Activated naive CD4-positive, alpha-beta T cell treated with anti-CD3 and anti-CD28 coated beads for 36 hours (primary cell): Measurements from ENCODE around the gene ASPA. TPM values are rescaled to one million over a fixed set of nuclear protein-coding genes. Genes with fewer than 3 reads are reported as not detected.

Experiments used
- CTCF ChIA-PET: fragments of 350-600 bp; sonication (Branson Sonifier 250); formaldehyde crosslinking; loops from one replicate; lab custom pipeline; 2021; ENCODE audit warnings: antibody characterized with exemption; lab: Charles Lee
- DNase-seq: peaks from one replicate; pipeline ENCODE4 v3.0.0-alpha.2; 2020
- H3K27ac Mint-ChIP-seq: one replicate; pipeline ENCODE4 v1.8.0; 2021; ENCODE audit warnings: mild to moderate bottlenecking, mixed read lengths
- H3K27me3 Mint-ChIP-seq: one replicate; pipeline ENCODE4 v1.8.0; 2021; ENCODE audit warnings: low read depth, mixed read lengths
- H3K36me3 Mint-ChIP-seq: one replicate; pipeline ENCODE4 v1.8.0; 2021; ENCODE audit warnings: low read depth, mixed read lengths
- H3K4me1 Mint-ChIP-seq: one replicate; pipeline ENCODE4 v1.8.0; 2021; ENCODE audit warnings: low read depth, mixed read lengths
- H3K4me3 Mint-ChIP-seq: one replicate; pipeline ENCODE4 v1.8.0; 2021; ENCODE audit warnings: mild to moderate bottlenecking, moderate library complexity, mixed read lengths
- H3K9me3 Mint-ChIP-seq: one replicate; pipeline ENCODE4 v1.8.0; 2021; ENCODE audit warnings: mixed read lengths
- intact Hi-C: fragments of 100-400 bp; cut with micrococcal nuclease; formaldehyde crosslinking; loops from one replicate; pipeline ENCODE4 v1.15.1; 2023
- total RNA-seq, 2 experiments: library from RNA; stranded (reverse); gene quantifications; one replicate each; pipeline ENCODE4 v1.2.3, GENCODE V29; 2021

Gene ASPA
- total RNA-seq, 2 experiments from 2014 or later: 0.29 TPM; not detected in 1

DNA sequence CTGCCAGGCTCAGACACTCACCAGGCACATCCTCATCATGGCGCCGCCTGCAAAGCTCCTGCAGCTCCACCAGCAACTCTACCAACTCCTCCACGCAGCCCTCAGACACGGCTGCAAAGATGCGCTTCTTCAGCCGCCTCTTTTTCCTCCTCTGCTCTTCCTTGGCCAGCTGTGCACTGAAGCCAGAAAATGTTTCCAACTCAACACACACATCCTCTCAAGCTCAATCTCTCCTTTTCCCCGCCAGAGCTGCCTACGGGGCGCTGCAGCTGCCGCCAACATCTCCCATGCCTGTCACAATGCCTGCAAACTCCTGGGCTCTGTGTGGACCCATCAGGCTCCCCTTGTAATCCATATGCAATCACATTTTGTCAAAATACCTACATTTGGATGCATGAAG is 67.7 kb downstream of the ASPA start:
- Mint-ChIP-seq H3K4me1 (no peaks in the 10 kb centered on the region), H3K4me3 (no peak overlapping the region), H3K27ac (no peak overlapping the region), H3K9me3 (no peaks in the 10 kb centered on the region), H3K27me3 (peaks cover 3% of the 10 kb centered on the region), H3K36me3 (no peaks in the 10 kb centered on the region)
- CTCF ChIA-PET: no interaction called here
- intact Hi-C loops: no loop called here
- no peak for DNase-seq

DNA sequence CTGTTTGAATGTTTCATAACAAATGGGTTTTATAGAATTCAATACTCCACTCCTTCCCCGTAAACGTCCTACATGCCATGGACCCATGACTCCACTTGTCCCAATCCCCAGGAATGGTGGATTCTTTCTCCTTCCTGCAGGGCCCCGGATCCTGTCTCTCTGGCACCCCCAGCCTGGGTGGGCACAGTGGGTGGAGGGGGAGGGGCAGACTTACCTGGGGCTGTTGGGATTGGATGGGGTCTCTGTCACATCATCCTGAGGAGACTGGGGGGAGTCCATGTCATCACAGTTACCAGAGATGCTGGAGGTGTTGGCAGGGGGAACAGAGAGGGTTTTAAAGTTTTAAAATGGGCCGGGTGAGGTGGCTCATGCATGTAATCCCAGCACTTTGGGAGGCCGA is 68.6 kb downstream of the ASPA start:
- H3K27me3 Mint-ChIP-seq: peaks cover 3% of the 10 kb centered on the region
- no peaks in the 10 kb centered on the region for H3K9me3 Mint-ChIP-seq
- CTCF ChIA-PET: no interaction called here
- H3K4me3 Mint-ChIP-seq: no peak overlapping the region
- H3K36me3 Mint-ChIP-seq: no peaks in the 10 kb centered on the region
- H3K27ac Mint-ChIP-seq: no peak overlapping the region
- H3K4me1 Mint-ChIP-seq: no peaks in the 10 kb centered on the region
- no peak for DNase-seq
- intact Hi-C loops: no loop called here

DNA sequence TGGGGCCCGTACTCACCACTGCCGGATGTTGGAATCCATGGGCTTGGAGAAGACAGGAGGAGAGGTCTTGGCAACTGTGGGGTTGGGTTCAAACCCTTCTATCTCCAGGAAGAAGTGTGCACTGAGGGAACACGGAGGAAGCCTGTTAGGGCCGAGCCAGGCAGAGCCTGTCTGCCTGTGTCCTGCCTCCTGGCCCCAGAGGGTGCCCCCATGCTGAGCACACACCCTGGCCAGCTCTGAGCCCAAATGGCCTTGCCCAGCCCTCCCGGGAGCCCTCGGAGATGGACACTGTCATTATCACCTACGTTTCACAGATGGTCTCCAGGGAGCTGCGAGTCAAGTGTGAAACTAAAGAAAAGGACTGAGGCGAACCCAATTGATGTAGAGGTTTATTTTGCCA is 69.4 kb downstream of the ASPA start:
- no peak overlapping the region for H3K4me3 Mint-ChIP-seq
- CTCF ChIA-PET: no interaction called here

DNA sequence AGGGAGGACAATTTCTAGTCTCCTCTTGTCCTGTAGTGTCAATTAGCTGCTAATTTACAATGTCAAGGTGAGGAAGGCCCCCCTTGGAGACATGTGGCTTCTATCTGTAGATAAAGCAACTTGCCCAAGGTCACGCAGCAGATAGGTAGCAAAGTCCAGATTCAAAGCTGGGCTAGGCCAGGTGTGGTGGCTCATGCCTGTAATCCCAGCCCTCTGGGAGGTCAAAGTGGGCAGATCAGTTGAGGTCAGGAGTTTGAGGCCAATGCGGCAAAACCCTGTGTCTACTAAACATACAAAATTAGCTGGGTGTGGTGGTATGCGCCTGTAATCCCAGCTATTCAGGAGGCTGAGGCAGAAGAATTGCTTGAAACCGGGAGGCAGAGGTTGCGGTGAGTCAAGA is 70.7 kb downstream of the ASPA start:
- H3K4me3 Mint-ChIP-seq: no peak overlapping the region
- H3K9me3 Mint-ChIP-seq: no peaks in the 10 kb centered on the region
- H3K27ac Mint-ChIP-seq: no peak overlapping the region
- CTCF ChIA-PET: no interaction called here
- no peaks in the 10 kb centered on the region for H3K36me3 Mint-ChIP-seq
- H3K27me3 Mint-ChIP-seq: peaks cover 3% of the 10 kb centered on the region
- intact Hi-C loops: no loop called here
- H3K4me1 Mint-ChIP-seq: no peaks in the 10 kb centered on the region
- no peak for DNase-seq

More for the DNA sequence above, 69.4 kb downstream of the ASPA start:
- Mint-ChIP-seq H3K36me3 (no peaks in the 10 kb centered on the region), H3K27ac (no peak overlapping the region), H3K9me3 (no peaks in the 10 kb centered on the region), H3K4me1 (no peaks in the 10 kb centered on the region), H3K27me3 (peaks cover 3% of the 10 kb centered on the region)
- intact Hi-C loops: no loop called here
- DNase-seq: no peak

DNA sequence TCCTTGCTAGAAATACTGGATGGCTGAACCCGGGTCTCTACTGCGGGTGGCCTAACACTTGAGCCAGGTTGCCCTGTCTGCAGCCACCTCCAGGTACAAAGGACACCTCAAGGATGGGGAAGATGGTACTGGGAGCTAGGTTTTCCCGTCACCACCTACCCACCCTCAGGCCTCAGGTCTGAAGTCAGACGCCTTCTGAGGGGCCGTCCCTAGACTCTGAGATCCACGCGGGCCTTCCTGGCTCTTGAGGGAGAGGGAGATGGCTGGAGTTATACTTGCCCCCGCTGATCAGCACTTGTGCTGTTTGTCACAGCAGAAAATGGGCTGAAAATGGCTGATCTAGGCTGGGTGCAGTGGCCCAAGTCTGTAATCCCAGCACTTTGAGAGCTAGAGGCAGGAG is 71.2 kb downstream of the ASPA start:
- DNase-seq: no peak
- intact Hi-C loops: no loop called here
- H3K36me3 Mint-ChIP-seq: no peaks in the 10 kb centered on the region
- H3K4me1 Mint-ChIP-seq: no peaks in the 10 kb centered on the region
- CTCF ChIA-PET: no interaction called here
- H3K27ac Mint-ChIP-seq: no peak overlapping the region
- H3K9me3 Mint-ChIP-seq: no peaks in the 10 kb centered on the region
- H3K4me3 Mint-ChIP-seq: no peak overlapping the region
- H3K27me3 Mint-ChIP-seq: peaks cover 3% of the 10 kb centered on the region

DNA sequence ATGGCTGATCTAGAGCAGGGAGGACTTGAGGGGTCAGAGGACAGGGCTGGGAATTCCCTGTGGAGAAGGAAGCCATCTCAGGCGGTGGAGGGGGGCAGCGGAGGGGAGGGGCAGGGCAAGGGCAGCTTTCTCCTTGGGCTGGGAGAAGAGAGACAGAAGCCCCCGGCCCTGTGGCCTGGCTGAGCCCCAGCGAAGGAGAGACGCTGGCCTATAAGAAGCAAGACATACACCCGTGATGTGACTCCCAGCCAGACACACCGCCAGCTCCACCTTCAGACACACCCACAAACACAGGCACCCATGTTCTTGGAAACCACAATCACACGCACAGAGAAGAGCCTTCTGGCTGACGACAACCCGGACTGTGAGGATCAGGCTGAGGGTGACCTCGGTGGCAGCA is 71.8 kb downstream of the ASPA start:
- Mint-ChIP-seq H3K27me3 (peaks cover 3% of the 10 kb centered on the region), H3K4me1 (no peaks in the 10 kb centered on the region), H3K36me3 (no peaks in the 10 kb centered on the region), H3K27ac (no peak overlapping the region), H3K9me3 (no peaks in the 10 kb centered on the region), H3K4me3 (no peak overlapping the region)
- intact Hi-C loops: no loop called here
- CTCF ChIA-PET: no interaction called here
- DNase-seq: no peak

DNA sequence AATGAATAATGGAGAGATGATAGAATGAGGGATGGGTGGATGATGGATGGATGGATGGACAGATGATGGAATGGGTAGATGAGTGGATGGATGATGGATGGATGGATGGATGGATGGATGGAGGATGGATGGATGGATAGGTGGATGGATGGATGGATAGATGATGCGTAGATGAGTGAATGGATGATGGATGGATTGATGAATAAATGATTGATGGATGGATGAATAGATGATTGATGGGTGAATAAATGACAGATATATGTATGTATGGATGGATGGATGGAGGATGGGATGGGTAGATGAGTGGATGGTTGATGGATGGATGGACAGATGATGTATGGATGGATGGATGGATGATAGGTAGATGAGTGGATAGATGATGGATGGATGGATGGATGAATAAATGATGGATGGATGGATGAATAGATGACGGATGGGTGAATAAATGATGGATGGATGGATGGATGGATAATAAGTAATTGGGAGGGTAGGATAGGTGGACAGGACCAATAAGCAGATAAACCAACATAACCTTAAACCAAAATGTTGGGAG is 73.9 kb downstream of the ASPA start:
- Mint-ChIP-seq H3K27me3 (no peaks in the 10 kb centered on the region), H3K4me3 (no peak overlapping the region), H3K36me3 (no peaks in the 10 kb centered on the region), H3K27ac (no peak overlapping the region), H3K4me1 (no peaks in the 10 kb centered on the region), H3K9me3 (no peaks in the 10 kb centered on the region)
- DNase-seq: no peak
- intact Hi-C loops: no loop called here
- CTCF ChIA-PET: no interaction called here

DNA sequence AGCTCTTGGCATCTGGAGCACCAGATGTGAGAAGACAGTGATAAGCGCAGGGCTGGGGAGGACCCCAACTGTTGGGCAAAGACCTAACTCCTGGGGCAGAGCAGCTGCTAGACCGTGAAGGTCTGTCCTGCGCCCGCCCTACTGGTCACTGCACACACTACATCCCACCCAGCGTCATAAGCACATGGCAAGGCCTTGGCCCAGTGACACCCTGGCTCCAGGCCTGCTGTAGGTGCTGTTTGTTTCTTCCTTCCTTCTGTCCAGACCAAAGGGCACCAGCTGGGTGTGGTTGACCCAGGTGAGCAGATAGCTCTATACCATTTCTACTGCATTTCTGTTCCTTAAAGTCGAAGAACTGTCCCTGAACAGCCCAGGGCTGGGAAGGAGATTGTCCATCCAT is 75.4 kb downstream of the ASPA start:
- no peak for DNase-seq

DNA sequence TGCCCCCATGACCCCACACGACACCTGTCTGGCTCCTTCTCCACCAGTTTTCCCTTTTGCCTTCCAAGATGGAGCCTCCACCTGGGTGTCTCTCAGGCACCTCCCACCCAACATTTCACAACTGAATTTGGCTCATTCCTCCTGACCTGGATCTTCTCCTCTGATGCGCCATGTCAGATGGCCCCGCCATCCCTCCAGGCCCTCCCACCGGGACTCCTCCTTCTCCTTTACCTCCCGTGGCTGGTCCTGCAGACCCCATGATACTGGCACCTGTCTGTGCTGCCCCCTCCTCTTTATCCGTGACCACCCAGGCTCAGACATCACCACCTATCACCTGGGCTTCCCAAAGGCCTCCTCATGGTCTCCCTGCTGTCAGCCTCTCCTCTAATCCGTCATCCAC is 77.1 kb downstream of the ASPA start:
- intact Hi-C loops: no loop called here
- CTCF ChIA-PET: no interaction called here
- Mint-ChIP-seq H3K36me3 (no peaks in the 10 kb centered on the region), H3K4me3 (no peak overlapping the region), H3K4me1 (peaks cover 4% of the 10 kb centered on the region), H3K27me3 (peaks cover 5% of the 10 kb centered on the region), H3K9me3 (no peaks in the 10 kb centered on the region), H3K27ac (no peak overlapping the region)
- DNase-seq: no peak

More for the DNA sequence above, 75.4 kb downstream of the ASPA start:
- no peak overlapping the region for H3K27ac Mint-ChIP-seq
- H3K36me3 Mint-ChIP-seq: no peaks in the 10 kb centered on the region
- intact Hi-C loops: no loop called here
- peaks cover 5% of the 10 kb centered on the region for H3K27me3 Mint-ChIP-seq
- no peak overlapping the region for H3K4me3 Mint-ChIP-seq
- CTCF ChIA-PET: no interaction called here
- no peaks in the 10 kb centered on the region for H3K9me3 Mint-ChIP-seq
- peaks cover 2% of the 10 kb centered on the region for H3K4me1 Mint-ChIP-seq

Other genes starting within 250 kb of the ASPA start
- gene OR3A1, start 177.6 kb upstream of the ASPA start, total RNA-seq: under 1 TPM in 1 of 2 experiments, not detected in 1; 0.12 TPM
- gene OR3A2, start 89.7 kb upstream of the ASPA start, total RNA-seq: 1 to 10 TPM; 2.6 to 3.0 TPM
- gene OR1E1, start 77.6 kb upstream of the ASPA start, total RNA-seq: not detected
- not detected for gene OR3A3, start 64.6 kb upstream of the ASPA start, total RNA-seq
- not detected for gene OR1E2, start 42.2 kb upstream of the ASPA start, total RNA-seq
- not detected for gene SPATA22, start 4.2 kb upstream of the ASPA start, total RNA-seq
- under 1 TPM; 0.72 to 0.77 TPM for gene TRPV3, start 81.8 kb downstream of the ASPA start, total RNA-seq
- gene TRPV1, start 133.4 kb downstream of the ASPA start, total RNA-seq: 1 to 10 TPM in 1 of 2 experiments, under 1 TPM in 1; 0.96 to 1.0 TPM
- gene SHPK, start 160.3 kb downstream of the ASPA start, total RNA-seq: 1 to 10 TPM; 6.9 to 7.5 TPM
- gene CTNS, start 160.8 kb downstream of the ASPA start, total RNA-seq: 1 to 10 TPM; 4.5 TPM
- 10 to 100 TPM; 17.7 to 19.3 TPM for gene TAX1BP3, start 192.6 kb downstream of the ASPA start, total RNA-seq
- gene EMC6, start 192.8 kb downstream of the ASPA start, total RNA-seq: 10 to 100 TPM; 41.8 to 44.0 TPM
- 10 to 100 TPM; 45.2 to 47.4 TPM for gene P2RX5, start 220.2 kb downstream of the ASPA start, total RNA-seq
- gene HASPIN, start 247.9 kb downstream of the ASPA start, total RNA-seq: 10 to 100 TPM; 20.5 to 21.8 TPM